SKM-1 (cell line): ENCODE data around the gene FPGS.
A peak's percentile ranks its signal among the peaks of the same experiment; 100 is the strongest.
"Not testable (repeated sequence)": the region's sequence is repeated elsewhere in the genome, so short reads cannot be mapped to it uniquely, and the experiment has no call there.

Experiments used
- DNase-seq: peaks from one replicate; lab custom pipeline; 2025; ENCODE audit not compliant: unreplicated experiment; lab: John Stamatoyannopoulos, UW

FPGS gene

GRCh38 chr9:127835991-127836516 is 33.4 kb downstream of the FPGS start:
- peak; percentile 40 for DNase-seq

- not testable (repeated sequence) for DNase-seq
Observed at GRCh38 chr9:127836561-127836960, 33.9 kb downstream of the FPGS start.

GRCh38 chr9:127837346-127837745 is 34.7 kb downstream of the FPGS start:
- DNase-seq = no peak

- DNase-seq = no peak
Observed at GRCh38 chr9:127838375-127839078, 35.8 kb downstream of the FPGS start.

GRCh38 chr9:127841087-127841835 is 38.6 kb downstream of the FPGS start:
- no peak for DNase-seq

- DNase-seq = no peak
Observed at GRCh38 chr9:127844821-127845359, 42.2 kb downstream of the FPGS start.

- not testable (repeated sequence) for DNase-seq
Observed at GRCh38 chr9:127845619-127846018, 42.9 kb downstream of the FPGS start.

GRCh38 chr9:127846443-127847177 is 43.9 kb downstream of the FPGS start:
- DNase-seq = no peak

- no peak for DNase-seq
Observed at GRCh38 chr9:127847178-127847510, 44.5 kb downstream of the FPGS start.

- no peak for DNase-seq
Observed at GRCh38 chr9:127847833-127848755, 45.4 kb downstream of the FPGS start.

GRCh38 chr9:127848756-127849504 is 46.2 kb downstream of the FPGS start:
- DNase-seq = no peak

GRCh38 chr9:127850286-127850830 is 47.7 kb downstream of the FPGS start:
- DNase-seq = no peak

GRCh38 chr9:127852829-127853228 is 50.1 kb downstream of the FPGS start:
- DNase-seq = no peak

GRCh38 chr9:127853312-127854183 is 50.9 kb downstream of the FPGS start:
- no peak for DNase-seq

- DNase-seq = no peak
Observed at GRCh38 chr9:127854184-127854806, 51.6 kb downstream of the FPGS start, which contains the start of gene ENG. Gene ENG, minus strand, starts transcription at chr9:127854658. Its CDS starts 303 bp downstream, at chr9:127854355.

- DNase-seq = no peak
Observed at GRCh38 chr9:127854960-127855359, 52.3 kb downstream of the FPGS start.

GRCh38 chr9:127855522-127855921 is 52.8 kb downstream of the FPGS start:
- no peak for DNase-seq
